Smooth muscle cell of the brain vasculature (primary cell): ENCODE data around the gene SH2D7.

Experiments
- DNase-seq: peaks from one replicate; pipeline ENCODE4 v3.0.0-alpha.2; 2012; ENCODE audit warnings: low read depth, low spot score

Gene SH2D7

DNA sequence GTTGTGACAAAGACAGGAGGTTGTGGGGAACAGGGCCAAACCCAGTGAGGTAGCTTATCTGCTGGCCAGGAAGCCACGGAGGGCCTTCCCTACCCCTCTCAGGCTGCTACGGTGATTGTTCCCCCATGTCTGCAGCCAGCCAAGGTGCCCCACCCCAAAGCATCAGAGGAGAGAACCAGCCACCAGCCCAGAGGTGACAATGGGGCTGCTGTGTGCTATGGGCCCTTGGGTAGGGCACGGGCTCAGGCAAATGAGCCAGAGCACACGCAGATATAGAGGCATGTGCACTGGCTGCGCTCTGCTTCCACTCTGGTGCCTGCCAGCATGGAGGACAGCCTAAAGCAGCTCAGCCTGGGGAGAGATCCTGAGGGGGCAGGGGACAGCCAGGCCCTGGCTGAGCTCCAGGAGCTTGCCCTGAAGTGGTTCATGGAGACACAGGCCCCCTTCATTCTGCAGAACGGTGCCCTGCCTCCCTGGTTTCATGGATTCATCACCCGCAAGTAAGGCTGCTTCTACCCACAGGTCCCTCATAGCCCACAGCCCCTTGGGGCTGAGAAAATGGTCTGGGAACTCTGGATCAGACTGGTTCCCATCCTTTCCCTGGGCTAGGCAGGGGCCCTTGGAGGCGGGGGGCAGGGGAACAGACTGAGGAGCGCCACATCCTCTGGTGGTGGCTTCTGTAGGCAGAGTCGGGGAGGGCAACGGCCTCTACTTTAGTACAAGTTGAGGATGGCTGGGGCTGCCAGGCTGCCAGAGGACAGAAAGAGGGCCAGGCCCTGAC, at the start of gene SH2D7:
Gene SH2D7, plus strand, starts transcription at position 301 of the 781 bp plus-strand sequence. Its CDS starts 24 bp downstream, at position 325.
- no peak for DNase-seq

GRCh38 chr15:78044407-78045155, 47.8 kb upstream of the SH2D7 start:
- DNase-seq: no peak

DNA sequence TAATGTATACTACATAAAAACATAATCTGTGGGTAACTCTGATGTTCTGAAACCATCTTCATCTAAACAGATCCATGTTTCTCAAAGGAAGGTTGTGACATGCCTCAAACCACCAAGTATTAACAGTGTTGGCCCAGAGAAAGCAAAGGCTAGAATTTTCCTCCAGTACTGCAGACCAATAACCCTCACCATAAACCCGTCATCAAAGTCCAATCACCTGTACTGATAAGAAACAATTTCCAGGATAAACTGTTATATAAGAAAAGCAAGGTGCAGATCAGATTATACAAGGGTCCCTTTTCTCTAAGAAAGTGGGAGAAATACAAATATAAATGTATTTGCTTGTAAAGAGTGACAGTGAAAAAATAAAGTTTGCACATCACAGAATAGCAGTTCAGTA, 47.2 kb upstream of the SH2D7 start:
- DNase-seq: no peak

- DNase-seq: no peak
These were observed 45.5 kb upstream of the SH2D7 start for GRCh38 chr15:78046796-78047341.

DNA sequence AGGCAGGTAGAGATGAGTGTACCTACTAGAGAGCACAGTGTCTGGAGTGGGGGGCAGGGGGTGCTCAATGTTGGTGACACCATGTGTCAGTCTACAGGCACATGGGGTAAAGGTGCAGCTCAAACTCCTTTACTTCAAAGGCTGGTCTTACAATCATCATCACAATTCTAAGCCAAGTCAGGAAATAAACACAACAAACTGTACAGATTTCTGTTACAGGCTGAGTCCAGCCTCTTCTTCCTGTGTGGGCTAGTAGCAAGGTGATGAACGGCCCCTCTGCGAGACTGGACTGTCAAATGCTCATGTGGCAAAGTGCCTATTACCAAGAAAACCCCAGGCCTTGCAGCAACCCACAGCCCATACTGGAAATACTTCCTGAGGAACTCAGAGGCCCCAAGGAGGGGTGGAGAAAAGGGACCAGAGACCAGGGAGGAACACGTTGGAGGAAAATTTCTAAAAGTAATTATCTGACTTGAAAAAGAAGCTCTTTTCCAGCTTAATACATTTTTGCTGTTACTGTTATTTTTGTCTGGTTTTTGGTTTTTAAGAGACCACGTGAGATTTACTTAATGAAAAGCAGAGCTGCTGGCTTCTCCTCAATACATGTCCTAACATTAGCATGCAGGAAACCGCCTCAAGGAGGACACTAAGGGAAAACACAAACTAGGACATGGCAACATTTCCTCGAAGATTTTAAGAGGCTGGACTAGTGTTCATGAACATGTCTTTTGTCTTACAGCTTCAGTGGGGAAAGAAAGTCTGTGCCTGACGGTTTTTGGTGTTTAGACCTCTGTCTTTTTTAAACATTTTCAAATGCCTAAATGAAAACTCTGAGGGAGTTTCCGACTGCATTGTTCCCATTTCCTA, 44.4 kb upstream of the SH2D7 start:
- DNase-seq: no peak

GRCh38 chr15:78048628-78048920, 43.8 kb upstream of the SH2D7 start:
- DNase-seq: no peak

DNA sequence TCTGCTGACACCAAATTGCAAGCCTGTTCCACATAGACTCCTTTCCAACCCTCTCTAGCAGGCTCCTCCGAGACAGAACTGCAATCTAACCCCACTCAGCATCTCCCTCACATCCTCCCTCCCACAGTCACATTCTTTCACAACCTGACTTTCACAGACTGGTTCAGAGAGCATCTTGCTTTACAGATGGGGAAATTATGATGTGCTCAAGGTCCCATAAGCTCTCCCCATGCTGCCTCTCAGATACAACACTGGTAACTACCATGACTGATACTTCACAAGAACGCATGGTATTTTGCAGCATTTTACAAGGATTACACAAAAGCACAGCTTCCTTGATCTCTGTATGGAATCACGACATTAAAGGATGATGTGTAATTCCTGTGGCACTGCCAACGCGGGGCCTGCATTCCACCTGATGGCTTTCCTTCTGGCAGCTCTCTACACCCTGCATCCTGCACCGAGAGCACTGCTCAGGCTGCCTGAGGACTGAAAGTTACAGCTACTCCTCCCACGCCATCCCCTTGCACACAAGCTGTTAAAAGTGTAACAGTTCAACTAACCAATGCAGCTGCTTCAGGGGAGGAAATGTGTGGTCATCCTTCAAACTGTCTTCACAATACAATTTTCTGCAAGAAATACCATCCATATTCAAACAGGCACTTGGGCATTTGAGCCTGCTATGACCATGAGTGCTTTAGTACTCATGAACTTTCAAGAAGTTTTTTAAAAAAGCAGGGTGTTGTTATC, 42.5 kb upstream of the SH2D7 start:
- DNase-seq: no peak

DNA sequence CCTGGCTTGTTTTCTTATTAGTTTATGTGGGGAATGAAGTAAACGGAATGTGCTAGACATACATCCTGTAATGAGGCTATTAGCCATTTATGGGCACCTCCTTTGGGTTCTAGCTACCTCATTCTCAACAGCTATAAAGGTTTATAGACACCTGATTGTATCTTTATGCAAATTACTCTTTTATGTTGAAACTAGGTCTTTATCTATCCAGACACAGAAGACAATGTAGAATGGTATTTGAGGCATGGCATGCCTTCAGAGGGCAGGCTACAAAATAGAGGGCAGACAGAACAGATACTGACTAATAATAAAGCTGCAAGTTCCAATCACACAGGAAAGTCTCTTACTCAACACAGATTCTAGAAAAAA, 41.9 kb upstream of the SH2D7 start:
- no peak for DNase-seq

DNA sequence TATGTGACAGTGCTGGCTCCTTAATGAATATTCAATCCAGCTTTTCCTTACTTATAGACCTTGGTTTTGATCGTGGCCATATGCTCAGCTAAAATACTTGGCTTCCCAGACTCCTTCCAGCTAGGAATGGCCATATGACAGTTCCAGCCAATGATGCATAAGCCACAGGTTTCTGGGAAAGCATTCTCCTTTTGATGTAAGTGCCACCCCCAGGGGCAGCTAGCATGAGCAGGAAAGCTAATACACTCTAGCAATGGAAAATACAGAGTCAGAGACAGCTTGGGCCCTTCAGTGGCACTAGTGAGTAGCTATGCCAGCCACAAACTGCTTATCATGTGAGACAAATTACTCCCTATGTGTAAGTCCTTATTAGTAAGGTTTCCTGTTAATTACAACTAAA, 41.5 kb upstream of the SH2D7 start:
- DNase-seq: no peak

DNA sequence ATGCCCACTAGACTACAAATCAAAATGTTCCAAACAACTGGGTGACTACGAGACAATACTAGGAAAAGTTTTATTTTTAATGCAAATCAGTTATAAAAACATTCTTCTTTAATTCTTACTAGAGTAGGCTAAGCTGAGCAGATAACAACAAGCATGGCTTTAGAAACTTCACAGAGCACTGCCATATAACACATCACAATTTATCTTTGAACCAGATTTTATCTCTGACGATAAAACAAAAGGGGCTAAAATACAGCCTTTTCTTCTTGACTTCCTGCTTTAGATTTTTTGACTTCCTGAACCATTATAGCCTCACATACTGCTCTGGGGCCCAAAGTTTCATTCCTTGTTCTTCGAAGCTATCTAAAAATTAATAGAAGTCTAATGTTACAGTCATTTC, 40.8 kb upstream of the SH2D7 start:
- DNase-seq: no peak

GRCh38 chr15:78052001-78052401, 40.4 kb upstream of the SH2D7 start:
- DNase-seq: no peak

GRCh38 chr15:78052545-78052944, 39.8 kb upstream of the SH2D7 start:
- no peak for DNase-seq

- no peak for DNase-seq
These were observed 37.8 kb upstream of the SH2D7 start for GRCh38 chr15:78054518-78054917.

DNA sequence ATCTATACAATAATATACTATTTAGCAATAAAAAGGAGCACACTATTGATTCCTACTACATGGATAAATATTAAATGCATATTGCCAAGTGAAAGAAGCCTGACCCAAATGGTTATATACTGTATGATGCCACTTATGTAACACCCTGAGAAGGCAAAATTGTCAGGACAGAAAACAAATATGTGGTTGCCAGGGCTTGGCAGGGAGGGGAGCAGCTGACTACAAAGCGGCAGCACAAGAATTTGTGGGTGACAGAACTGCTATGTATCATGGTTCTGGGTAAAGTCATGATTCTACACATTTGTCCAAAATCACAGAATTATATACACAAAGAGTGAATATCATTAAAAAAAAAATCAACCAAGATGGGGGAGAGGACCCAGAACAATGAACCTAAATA, 37.4 kb upstream of the SH2D7 start:
- no peak for DNase-seq

DNA sequence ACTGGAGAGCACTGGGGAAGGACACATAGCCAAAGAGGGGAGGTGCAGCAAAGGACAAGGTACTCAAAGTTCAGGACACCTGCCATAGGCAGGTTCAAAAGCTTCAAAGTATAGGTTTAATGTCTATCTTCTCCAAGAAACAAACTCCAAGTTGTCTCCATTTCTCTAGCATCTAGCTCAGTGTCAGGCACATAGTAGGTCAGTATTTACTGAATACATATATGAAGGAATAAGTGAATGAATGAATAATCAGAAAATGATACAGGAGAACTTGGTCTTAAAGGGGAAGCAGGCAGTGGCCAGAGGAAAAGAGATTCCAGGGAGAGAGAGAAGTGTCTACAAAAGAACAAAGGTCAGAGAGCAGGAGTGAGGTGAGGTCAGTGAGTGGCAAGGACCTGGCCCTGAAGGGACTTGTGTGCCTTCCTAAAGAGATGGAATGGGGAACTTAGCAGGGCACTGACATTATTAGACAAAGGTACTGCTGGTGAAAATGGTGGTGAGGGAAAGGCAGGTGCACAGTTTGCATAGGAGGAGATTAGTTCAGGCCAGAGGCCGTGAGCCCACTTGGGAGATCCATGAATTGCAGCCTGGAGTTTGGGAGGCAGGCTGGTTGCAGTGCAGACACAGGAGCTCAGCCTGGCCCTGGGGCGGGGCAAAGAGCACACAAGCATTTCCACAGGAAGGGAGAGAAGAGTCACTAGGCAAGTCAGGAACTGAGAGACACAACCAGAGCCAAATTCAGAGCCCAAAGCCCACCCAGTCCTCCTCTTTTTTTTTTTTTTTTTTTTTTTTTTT, 36.2 kb upstream of the SH2D7 start:
- no peak for DNase-seq

- DNase-seq: no peak
These were observed 35.6 kb upstream of the SH2D7 start for GRCh38 chr15:78056714-78057269.

- no peak for DNase-seq
These were observed 34.6 kb upstream of the SH2D7 start for GRCh38 chr15:78057803-78058202.

- DNase-seq: no peak
These were observed 33.9 kb upstream of the SH2D7 start for GRCh38 chr15:78058401-78058935.

GRCh38 chr15:78059110-78059839, 33.1 kb upstream of the SH2D7 start:
- no peak for DNase-seq
